Stimulated activated CD4-positive, alpha-beta T cell treated with anti-CD3 and anti-CD28 coated beads, Interleukin-1b, Interleukin-23, amount 100 ng/mL, for 48 hours (primary cell): ENCODE data around the gene XIAP.

Source experiments
- DNase-seq: peaks from one replicate; pipeline ENCODE4 v3.0.0-alpha.2; 2020

The XIAP gene

DNA sequence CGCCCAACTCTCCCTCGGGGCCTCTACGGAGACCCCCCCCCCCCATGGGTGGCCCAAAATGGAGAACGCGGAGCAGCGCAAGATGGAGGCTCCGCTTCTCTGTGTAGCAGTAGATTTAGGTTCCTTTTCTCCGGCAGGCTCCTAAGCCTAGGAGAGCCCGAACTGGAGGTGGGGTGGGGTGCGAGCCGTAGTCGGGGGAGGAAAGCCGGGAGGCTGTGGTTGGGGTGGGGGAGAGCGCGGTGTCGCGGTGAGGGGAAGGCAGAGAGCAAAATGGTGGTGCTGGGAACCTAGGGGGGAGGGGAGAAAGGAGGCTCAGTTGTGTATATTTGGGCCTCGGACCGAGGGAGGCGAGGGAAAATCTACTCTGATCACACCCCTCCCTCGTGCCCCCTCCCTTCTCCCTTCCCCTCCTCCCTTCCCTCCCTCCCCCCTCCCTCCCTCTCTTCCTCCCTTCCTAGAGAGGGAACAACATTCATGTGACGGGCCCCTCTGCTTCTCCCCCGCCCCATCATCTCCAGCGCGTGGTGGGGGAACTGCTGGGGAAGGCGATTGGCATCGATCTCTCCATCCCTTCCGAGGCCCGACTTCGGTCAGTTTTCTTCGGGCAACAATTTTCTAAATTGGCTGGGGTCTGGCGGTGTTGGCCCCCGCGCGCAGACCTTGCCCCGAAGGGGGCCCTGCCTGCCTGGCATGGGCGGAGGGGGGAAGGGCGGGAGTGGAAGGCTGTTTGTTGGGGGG lies 101.6 kb downstream of the XIAP start, which contains the start of gene STAG2:
STAG2 (plus strand) TSS at position 439 of the 738 bp plus-strand sequence. CDS start 60,922 bp downstream, outside the sequence.
- DNase-seq, result peak; percentile 65

DNA sequence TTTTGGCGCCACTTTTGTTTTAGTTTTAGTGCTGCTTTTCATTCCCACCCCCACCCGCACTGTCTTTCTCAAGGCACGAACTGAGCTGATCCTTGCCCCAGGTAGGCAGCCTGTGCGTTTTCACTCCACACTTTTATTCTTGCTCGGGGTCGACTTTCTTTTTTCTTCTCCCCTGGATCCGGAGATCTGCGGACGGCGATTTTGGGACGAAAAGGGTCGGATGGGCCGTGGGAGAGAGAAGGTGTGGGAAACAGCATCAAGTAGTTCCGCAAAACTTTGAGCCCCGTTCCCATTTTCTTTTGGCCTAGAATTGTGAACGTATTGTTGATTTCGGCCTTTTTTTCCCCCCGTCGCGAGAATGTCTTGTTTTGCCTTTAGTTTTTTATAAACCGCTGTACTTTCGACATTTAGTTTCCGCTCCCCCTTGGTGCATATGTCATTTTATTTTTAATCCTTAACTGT lies 102.2 kb downstream of the XIAP start:
- no peak for DNase-seq

DNA sequence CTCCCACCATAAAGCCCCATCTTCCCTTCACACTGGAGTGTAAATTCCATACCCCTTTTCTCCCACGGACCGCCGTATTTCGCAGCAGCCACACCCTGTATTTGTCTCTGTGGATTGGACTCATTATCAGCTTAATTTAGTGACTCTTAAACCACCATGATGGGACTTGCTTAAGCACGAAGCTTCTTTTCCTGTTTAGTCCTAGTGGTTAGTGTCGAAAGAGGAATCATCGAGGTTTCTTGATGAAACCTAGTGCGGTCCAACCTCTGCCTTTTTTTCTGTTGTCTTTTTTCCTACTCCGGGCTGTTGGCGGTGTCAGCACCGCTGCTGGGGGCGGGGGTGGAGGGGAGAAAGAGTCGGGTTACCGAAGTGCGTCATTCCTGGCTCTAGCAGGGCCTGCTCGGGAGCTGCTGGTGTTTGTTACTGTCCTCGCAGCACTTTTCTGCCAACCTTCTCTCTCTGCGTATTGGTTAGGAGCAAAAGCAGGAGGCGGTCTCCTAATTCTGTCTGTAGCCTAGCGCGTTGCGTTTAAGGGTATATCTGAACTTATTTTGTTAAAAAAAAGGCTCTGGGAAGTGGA lies 103.0 kb downstream of the XIAP start:
- peak; percentile 90 for DNase-seq
